K562 (cell line): ENCODE measurements around the gene NHLH1. TPM values are rescaled to one million over a fixed set of nuclear protein-coding genes. Genes with fewer than 3 reads are reported as not detected.

ENCODE experiments used
- ATAC-seq: fragments of 200-7000 bp; cut with Tn5 transposase; 3 replicates; pipeline ENCODE4 v1.9.1; 2020; ENCODE audit warnings: moderate library complexity
- BruUV-seq: library from RNA; stranded (reverse); fragments of 400-500 nt; replicated peaks from 2 replicates; lab custom pipeline; 2021; lab: Mats Ljungman, UMichigan
- CTCF ChIA-PET: fragments of 300-600 bp; formaldehyde crosslinking; extraction: SDS; loops from one replicate; lab custom pipeline; 2021; ENCODE audit warnings: low intra/inter-chr PET ratio; lab: Yijun Ruan, JAX
- POLR2A ChIA-PET: fragments of 300-600, 350-650 bp; sonication (Branson Sonifier 250); formaldehyde crosslinking; extraction: SDS; loops from one replicate; lab custom pipeline; 2021; ENCODE audit warnings: antibody characterized with exemption, inconsistent platforms; lab: Yijun Ruan, JAX
- DNase-seq, 4 experiments: peaks; one replicate each; pipeline versions ENCODE4 v3.0.0 to v3.0.0-alpha.2; 2011 to 2018; ENCODE audit warnings: low spot score in 3 of 4, mixed read lengths in 3 of 4; ENCODE audit errors: extremely low read depth in 1 of 4
- FAIRE-seq: peaks from 2 replicates; lab custom pipeline; 2011; peaks lifted over from hg19 to GRCh38; lab: Jason Lieb, UNC
- H2AFZ ChIP-seq: 2 replicates; pipeline ENCODE4 v1.6.0; 2011; ENCODE audit warnings: low read depth, low read length, control low read depth, inconsistent platforms
- H3K27ac ChIP-seq: fragments of 200-600 bp; 3 replicates; pipeline ENCODE4 v1.8.0; 2011; ENCODE audit warnings: low read depth, mild to moderate bottlenecking, control low read depth, inconsistent platforms, low read length, moderate library complexity, mixed read lengths; ENCODE audit errors: extremely low read depth
- H3K27me3 ChIP-seq, 2 experiments: fragments of 300-600 bp in 1 of 2; 2 replicates in 1 of 2; 3 replicates in 1 of 2; pipeline versions ENCODE4 v1.6.0 to v1.8.0; 2011; ENCODE audit warnings: inconsistent platforms in 2 of 2, low read length in 2 of 2, mild to moderate bottlenecking in 1 of 2, mixed read lengths in 1 of 2, moderate library complexity in 1 of 2; ENCODE audit not compliant: control insufficient read depth in 2 of 2, insufficient read depth in 2 of 2
- H3K36me3 ChIP-seq: fragments of 300-600 bp; 3 replicates; pipeline ENCODE4 v1.8.0; 2011; ENCODE audit warnings: mild to moderate bottlenecking, low read length, inconsistent platforms; ENCODE audit not compliant: control insufficient read depth, insufficient read depth
- H3K4me1 ChIP-seq, 2 experiments: fragments of 200-600 bp in 1 of 2; replicated peaks in 1 of 2; 2 replicates in 1 of 2; 3 replicates in 1 of 2; pipeline versions ENCODE4 v1.5.1 to v1.8.0; 2011; ENCODE audit warnings: inconsistent platforms in 2 of 2, low read length in 2 of 2, mild to moderate bottlenecking in 1 of 2, mixed read lengths in 1 of 2, moderate library complexity in 1 of 2; ENCODE audit not compliant: control insufficient read depth in 2 of 2, insufficient read depth in 2 of 2
- H3K4me2 ChIP-seq: 2 replicates; pipeline ENCODE4 v1.6.1; 2011; ENCODE audit warnings: low read length, control low read depth, inconsistent platforms, mixed read lengths; ENCODE audit not compliant: insufficient read depth
- H3K4me3 ChIP-seq: fragments of 200-600 bp; sonication (generic), shearing (Covaris generic); 2 replicates; pipeline ENCODE4 v1.5.1; 2016; ENCODE audit warnings: control low read depth, inconsistent platforms
- H3K79me2 ChIP-seq: fragments of 200-600 bp; 3 replicates; pipeline ENCODE4 v1.8.0; 2011; ENCODE audit warnings: low read length, inconsistent platforms; ENCODE audit not compliant: control insufficient read depth, insufficient read depth
- H3K9ac ChIP-seq, 2 experiments: 2 replicates each; pipeline versions ENCODE4 v1.6.0 to v1.6.1; 2011; ENCODE audit warnings: low read depth in 2 of 2, low read length in 2 of 2, control low read depth in 1 of 2, inconsistent platforms in 1 of 2, mild to moderate bottlenecking in 1 of 2, mixed read lengths in 1 of 2; ENCODE audit not compliant: insufficient read depth in 1 of 2
- H3K9me1 ChIP-seq: one replicate; pipeline ENCODE4 v1.6.0; 2011; ENCODE audit warnings: inconsistent platforms, mild to moderate bottlenecking, low read length, moderate library complexity; ENCODE audit not compliant: control insufficient read depth, insufficient read depth
- H3K9me3 ChIP-seq: replicated peaks from 2 replicates; pipeline ENCODE4 v1.5.1; 2011; ENCODE audit warnings: low read depth, low read length, inconsistent platforms; ENCODE audit not compliant: control insufficient read depth, insufficient read depth
- H4K20me1 ChIP-seq: replicated peaks from 2 replicates; pipeline ENCODE4 v1.6.1; 2011; ENCODE audit warnings: low read length, inconsistent platforms, mixed read lengths; ENCODE audit not compliant: control insufficient read depth, insufficient read depth
- NRF1 ChIP-seq, 2 experiments: fragments of 450-650 bp; IDR thresholded peaks in 1 of 2; conservative IDR thresholded peaks in 1 of 2; 2 replicates each; pipeline ENCODE4 v1.6.1; 2014; ENCODE audit warnings: mild to moderate bottlenecking in 2 of 2
- ZBTB33 ChIP-seq: sonication (generic); formaldehyde crosslinking; IDR thresholded peaks from 2 replicates; pipeline ENCODE4 v1.8.1; 2023; ENCODE audit warnings: mild to moderate bottlenecking, missing genetic modification reagents
- ZKSCAN1 ChIP-seq: fragments of 150-350 bp; IDR thresholded peaks from 2 replicates; pipeline ENCODE4 v1.6.1; 2016; ENCODE audit warnings: low read depth, low read length
- WGBS: fragments of 100-300 bp; shearing (Covaris generic); methylation state at CpG from one replicate; pipeline ENCODE4 v1.1.6; 2016; ENCODE audit warnings: low coverage, mixed read lengths; ENCODE audit not compliant: insufficient coverage; ENCODE audit errors: missing lambda C conversion rate; 5-methylcytosine and 5-hydroxymethylcytosine counted together
- in situ Hi-C: fragments of 300-500 bp; cut with MboI; formaldehyde crosslinking; loops from 4 replicates; pipeline ENCODE4 v1.15.0; 2018; ENCODE audit warnings: inconsistent platforms, mixed read lengths
- intact Hi-C: fragments of 100-400 bp; cut with micrococcal nuclease; formaldehyde crosslinking; loops from 2 replicates; pipeline ENCODE4 v1.14.2; 2022
- polyA plus RNA-seq, 8 experiments: library from polyadenylated mRNA; depleted of rRNA in 4 of 8; stranded (reverse) in 5 of 8; unstranded in 3 of 8; fragments of >200 nt; fragmentation: Nextera tagmentation in 2 of 8; fragmentation: Illumina TruSeq in 1 of 8; extraction: Ambion mirVana in 2 of 8; extraction: Trizol in 1 of 8; gene quantifications; 2 replicates each; pipeline versions ENCODE4 v1.2.1 to v1.2.3, GENCODE V29; 2011 to 2014; ENCODE audit warnings: inconsistent platforms in 1 of 8, missing spikeins in 1 of 8
- total RNA-seq, 7 experiments: library from RNA; depleted of rRNA in 6 of 7; stranded (reverse); fragments of >200 nt in 6 of 7; fragmentation: Illumina TruSeq in 2 of 7; extraction: Trizol in 2 of 7; gene quantifications; 2 replicates each; pipeline versions ENCODE4 v1.2.1 to v1.2.3, GENCODE V29; 2011 to 2021; ENCODE audit warnings: low replicate concordance in 1 of 7

The NHLH1 gene
- total and polyA plus RNA-seq, 9 of the 15 experiments (the other 6 are each of a cell fraction or from before 2014, with no cell fraction given), result 0.09 to 1.3 (median 0.35) TPM; not detected in 1

DNA sequence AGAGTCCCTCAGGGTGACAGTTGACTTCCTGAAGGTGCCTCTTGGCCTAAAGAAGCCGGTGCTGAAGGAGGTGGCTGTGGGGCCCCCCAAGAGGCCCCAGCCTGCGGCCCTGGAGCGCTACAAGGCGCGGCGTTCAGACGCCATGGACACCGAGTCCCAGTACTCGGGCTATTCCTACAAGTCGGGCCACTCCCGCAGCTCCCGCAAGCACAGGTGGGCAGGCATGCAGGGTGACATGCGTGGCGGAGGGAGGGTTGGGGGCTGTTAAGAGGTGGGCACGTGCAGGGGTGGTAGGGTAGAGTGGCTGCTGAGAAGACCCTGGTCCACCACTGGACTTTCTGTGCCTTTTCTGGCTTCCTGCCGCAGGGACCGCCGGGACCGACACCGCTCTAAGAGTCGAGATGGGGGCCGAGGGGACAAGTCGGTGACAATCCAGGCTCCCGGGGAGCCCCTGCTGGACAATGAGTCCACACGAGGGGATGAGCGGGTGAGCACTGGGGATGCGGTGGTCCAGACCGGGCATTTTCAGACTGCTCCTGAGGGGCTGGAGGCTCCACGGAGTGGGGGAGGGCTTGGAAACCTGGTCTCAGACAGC lies 48.9 kb downstream of the NHLH1 start:
- Histone ChIP-seq H3K27ac (no peak overlapping the region), H3K4me3 (no peak overlapping the region), H3K4me1 (peaks cover 23 to 29% of the 10 kb centered on the region in 2 experiments), H2AFZ (no peak overlapping the region), H3K9ac (peak overlapping the region in 1 of 2 experiments; percentile 8; a peak in 1 of 4 replicates), H3K9me3 (no peaks in the 10 kb centered on the region), H3K79me2 (no peaks in the 10 kb centered on the region), H3K36me3 (no peaks in the 10 kb centered on the region; the same call in 2 of the 3 replicates), H4K20me1 (0 out of 2 replicates have a peak, but pooled peaks cover under 1% of the 10 kb centered on the region), H3K9me1 (no peaks in the 10 kb centered on the region), H3K27me3 (no peaks in the 10 kb centered on the region), H3K4me2 (no peak overlapping the region)
- ATAC-seq (no peak), DNase-seq (no peak), FAIRE-seq (no peak)
- WGBS, result 73% methylated on average over 27 of the region's 29 CpGs
- BruUV-seq, result no TSS peak
- intact Hi-C loops, result loop anchor here (1.0 kb wide), 1 partner anchor 39 kb away; no protein-coding TSS in a partner anchor
- 0 out of 2 replicates have a peak, but pooled peaks have one; percentile 31 for TF ChIP-seq ZBTB33 (CRISPR knock-in tag)
- no peak for TF ChIP-seq ZKSCAN1
- TF ChIP-seq NRF1 (conservative IDR thresholded peaks at IDR 0.05 in 1 of 2, IDR thresholded peaks at IDR 0.05 in 1 of 2), result no peak
- in situ Hi-C loops, result no loop called here
- CTCF ChIA-PET, result no interaction called here
- POLR2A ChIA-PET, result interaction anchor here (1.0 kb wide), 1 partner anchor 196 kb away, joined by 3 read pairs; no protein-coding TSS in a partner anchor
